Ishikawa (cell line): ENCODE data around the gene GALNT10.

Experiments used
- EGR1 ChIP-seq: IDR thresholded peaks from 2 replicates; pipeline ENCODE4 v1.6.1; 2012
- EP300 ChIP-seq: IDR thresholded peaks from 2 replicates; pipeline ENCODE4 v1.6.1; 2012; ENCODE audit warnings: borderline replicate concordance
- RAD21 ChIP-seq: IDR thresholded peaks from 2 replicates; pipeline ENCODE4 v1.6.1; 2012; ENCODE audit warnings: low read depth
- TAF1 ChIP-seq: IDR thresholded peaks from 2 replicates; pipeline ENCODE4 v1.6.1; 2012; ENCODE audit warnings: low read depth, mild to moderate bottlenecking
- YY1 ChIP-seq: IDR thresholded peaks from 2 replicates; pipeline ENCODE4 v1.6.1; 2012; ENCODE audit warnings: low read depth

DNA sequence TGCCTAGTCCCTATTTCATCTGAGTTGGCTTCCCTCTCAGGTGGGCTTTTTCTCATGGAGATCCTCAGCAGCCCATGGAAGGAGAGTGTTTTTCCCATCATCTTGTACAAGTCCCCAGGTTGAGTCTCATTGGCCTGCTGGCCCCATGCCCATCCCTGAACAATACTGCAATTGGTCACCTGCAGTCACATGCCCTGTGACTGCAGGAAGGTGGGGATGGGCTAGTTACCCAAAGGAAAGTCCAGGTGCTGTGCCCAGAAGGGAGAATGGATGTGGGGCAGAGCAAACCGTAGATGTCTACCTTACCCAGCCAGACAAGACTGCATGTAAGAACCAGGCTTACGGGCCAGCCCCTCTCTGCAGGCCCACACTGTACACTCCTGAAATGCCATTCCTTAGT, 201.3 kb downstream of the GALNT10 start:
- TF ChIP-seq EGR1 (no peak), RAD21 (no peak), TAF1 (no peak), YY1 (no peak), EP300 (no peak)
